Measurements from ENCODE around the gene UGCG. TPM values are rescaled to one million over a fixed set of nuclear protein-coding genes. Genes with fewer than 3 reads are reported as not detected.

The UGCG gene
- total and polyA plus RNA-seq, 2 of the 8 experiments (the other 6 are each of a cell fraction or from before 2014, with no cell fraction given), result 14.9 to 34.0 TPM

DNA sequence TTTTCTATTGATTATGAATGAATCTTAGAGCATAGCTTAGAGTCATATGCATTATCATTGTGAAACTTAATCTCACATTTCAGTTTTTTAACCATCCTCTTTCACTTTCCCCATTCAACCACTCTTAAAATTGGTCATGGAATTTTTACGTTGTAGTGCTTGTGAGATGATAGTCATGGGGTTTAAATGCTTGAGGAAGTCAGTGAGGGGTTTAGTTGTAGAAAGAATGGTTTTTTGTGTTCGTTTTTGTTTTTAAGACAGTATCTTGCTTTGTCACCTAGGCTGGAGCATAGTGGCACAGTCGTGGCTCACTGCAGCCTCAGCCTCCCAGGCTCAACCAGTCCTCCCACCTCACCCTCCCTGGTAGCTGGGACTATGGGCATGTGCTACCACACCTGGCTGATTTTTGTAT is 19.6 kb downstream of the UGCG start (continued):
- TF ChIP-seq GABPA (IDR thresholded peaks at IDR 0.05; ENCODE audit: borderline replicate concordance, insufficient read depth, low read length) (no peak), POLR2A (IDR thresholded peaks at IDR 0.05; ENCODE audit: control extremely low read depth in 1 of 2, low read depth in 2 of 2, low read length in 2 of 2) (no peak), JUND (IDR thresholded peaks at IDR 0.05; ENCODE audit: low read length) (no peak), RBBP5 (IDR thresholded peaks at IDR 0.05; ENCODE audit: borderline replicate concordance, low read depth, low read length) (no peak), NRF1 (IDR thresholded peaks at IDR 0.05; ENCODE audit: low read depth, low read length) (no peak)

Data from H1 (cell line).